Measurements from ENCODE around the gene MRFAP1.

DNA sequence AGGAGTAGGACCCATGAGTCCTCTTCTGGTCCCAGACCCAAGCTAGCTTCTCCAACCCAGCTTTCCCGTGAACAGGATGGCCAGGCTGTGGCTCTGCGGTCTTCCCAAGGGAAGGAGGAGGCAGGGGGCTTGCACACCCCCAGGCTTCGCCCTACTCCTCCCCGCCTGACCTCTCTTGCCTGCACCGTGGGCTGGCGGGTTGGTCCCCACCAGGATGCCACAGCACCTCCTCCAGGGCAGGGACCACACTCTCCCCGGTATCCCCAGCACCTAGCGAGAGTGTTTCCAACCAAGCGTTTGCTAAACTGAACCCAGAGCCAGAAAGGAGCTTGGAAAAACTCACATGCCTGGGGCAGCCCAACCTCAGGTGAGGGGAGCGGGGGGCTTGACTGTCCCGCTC lies 44.2 kb downstream of the MRFAP1 start:
- TF ChIP-seq, protein P1, sequence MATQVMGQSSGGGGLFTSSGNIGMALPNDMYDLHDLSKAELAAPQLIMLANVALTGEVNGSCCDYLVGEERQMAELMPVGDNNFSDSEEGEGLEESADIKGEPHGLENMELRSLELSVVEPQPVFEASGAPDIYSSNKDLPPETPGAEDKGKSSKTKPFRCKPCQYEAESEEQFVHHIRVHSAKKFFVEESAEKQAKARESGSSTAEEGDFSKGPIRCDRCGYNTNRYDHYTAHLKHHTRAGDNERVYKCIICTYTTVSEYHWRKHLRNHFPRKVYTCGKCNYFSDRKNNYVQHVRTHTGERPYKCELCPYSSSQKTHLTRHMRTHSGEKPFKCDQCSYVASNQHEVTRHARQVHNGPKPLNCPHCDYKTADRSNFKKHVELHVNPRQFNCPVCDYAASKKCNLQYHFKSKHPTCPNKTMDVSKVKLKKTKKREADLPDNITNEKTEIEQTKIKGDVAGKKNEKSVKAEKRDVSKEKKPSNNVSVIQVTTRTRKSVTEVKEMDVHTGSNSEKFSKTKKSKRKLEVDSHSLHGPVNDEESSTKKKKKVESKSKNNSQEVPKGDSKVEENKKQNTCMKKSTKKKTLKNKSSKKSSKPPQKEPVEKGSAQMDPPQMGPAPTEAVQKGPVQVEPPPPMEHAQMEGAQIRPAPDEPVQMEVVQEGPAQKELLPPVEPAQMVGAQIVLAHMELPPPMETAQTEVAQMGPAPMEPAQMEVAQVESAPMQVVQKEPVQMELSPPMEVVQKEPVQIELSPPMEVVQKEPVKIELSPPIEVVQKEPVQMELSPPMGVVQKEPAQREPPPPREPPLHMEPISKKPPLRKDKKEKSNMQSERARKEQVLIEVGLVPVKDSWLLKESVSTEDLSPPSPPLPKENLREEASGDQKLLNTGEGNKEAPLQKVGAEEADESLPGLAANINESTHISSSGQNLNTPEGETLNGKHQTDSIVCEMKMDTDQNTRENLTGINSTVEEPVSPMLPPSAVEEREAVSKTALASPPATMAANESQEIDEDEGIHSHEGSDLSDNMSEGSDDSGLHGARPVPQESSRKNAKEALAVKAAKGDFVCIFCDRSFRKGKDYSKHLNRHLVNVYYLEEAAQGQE (IDR thresholded peaks at IDR 0.05; ENCODE audit: insufficient read depth in 1 of 2, low read depth in 2 of 2, low read length in 1 of 2), result no peak
- TF ChIP-seq, protein P2, sequence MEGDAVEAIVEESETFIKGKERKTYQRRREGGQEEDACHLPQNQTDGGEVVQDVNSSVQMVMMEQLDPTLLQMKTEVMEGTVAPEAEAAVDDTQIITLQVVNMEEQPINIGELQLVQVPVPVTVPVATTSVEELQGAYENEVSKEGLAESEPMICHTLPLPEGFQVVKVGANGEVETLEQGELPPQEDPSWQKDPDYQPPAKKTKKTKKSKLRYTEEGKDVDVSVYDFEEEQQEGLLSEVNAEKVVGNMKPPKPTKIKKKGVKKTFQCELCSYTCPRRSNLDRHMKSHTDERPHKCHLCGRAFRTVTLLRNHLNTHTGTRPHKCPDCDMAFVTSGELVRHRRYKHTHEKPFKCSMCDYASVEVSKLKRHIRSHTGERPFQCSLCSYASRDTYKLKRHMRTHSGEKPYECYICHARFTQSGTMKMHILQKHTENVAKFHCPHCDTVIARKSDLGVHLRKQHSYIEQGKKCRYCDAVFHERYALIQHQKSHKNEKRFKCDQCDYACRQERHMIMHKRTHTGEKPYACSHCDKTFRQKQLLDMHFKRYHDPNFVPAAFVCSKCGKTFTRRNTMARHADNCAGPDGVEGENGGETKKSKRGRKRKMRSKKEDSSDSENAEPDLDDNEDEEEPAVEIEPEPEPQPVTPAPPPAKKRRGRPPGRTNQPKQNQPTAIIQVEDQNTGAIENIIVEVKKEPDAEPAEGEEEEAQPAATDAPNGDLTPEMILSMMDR (IDR thresholded peaks at IDR 0.05), result no peak
- TF ChIP-seq POLR2AphosphoS5 (IDR thresholded peaks at IDR 0.05; ENCODE audit: low read depth, low read length) (no peak), SIN3A (IDR thresholded peaks at IDR 0.05; ENCODE audit: borderline replicate concordance, insufficient read depth, low read depth, low read length) (no peak), TCF7L2 (IDR thresholded peaks at IDR 0.05; ENCODE audit: low read depth, low read length) (no peak)
